ENCODE measurements around the gene RETREG3. TPM values are rescaled to one million over a fixed set of nuclear protein-coding genes. Genes with fewer than 3 reads are reported as not detected.

Gene RETREG3
- total and polyA plus RNA-seq, 2 of the 13 experiments (the other 11 are each of a cell fraction or from before 2014, with no cell fraction given), result 47.0 to 55.8 TPM

DNA sequence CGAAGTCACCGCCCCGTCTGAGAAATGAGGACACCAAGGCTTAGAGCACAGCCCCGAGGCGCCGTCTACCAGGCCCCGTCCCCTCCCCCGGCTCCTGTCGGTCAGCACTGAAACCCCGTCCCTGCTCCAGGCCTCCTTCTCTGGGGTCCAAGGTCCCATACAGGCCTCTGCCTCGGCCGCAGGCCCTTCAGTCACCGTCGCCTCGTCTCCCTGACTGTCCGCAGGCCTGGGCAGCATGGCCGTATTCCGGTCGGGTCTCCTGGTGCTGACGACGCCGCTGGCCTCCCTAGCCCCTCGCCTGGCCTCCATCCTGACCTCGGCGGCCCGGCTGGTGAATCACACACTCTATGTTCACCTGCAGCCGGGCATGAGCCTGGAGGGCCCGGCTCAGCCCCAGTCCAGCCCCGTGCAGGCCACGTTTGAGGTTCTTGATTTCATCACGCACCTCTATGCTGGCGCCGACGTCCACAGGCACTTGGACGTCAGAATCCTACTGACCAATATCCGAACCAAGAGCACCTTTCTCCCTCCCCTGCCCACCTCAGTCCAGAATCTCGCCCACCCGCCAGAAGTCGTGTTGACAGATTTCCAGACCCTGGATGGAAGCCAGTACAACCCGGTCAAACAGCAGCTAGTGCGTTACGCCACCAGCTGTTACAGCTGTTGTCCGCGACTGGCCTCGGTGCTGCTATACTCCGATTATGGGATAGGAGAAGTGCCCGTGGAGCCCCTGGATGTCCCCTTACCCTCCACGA lies 46.6 kb downstream of the RETREG3 start (continued):
- TF ChIP-seq PREB (CRISPR knock-in tag; IDR thresholded peaks at IDR 0.05) (peak; percentile 41; the same call in 1 of the 2 replicates), ARNT (IDR thresholded peaks at IDR 0.05) (no peak), SP2 (CRISPR knock-in tag; IDR thresholded peaks at IDR 0.05) (0 out of 2 replicates have a peak, but pooled peaks have one; percentile 31), ATF7-NPFF (CRISPR knock-in tag; IDR thresholded peaks at IDR 0.05; ENCODE audit: low read depth) (peak; percentile 68; the same call in 1 of the 2 replicates), JDP2 (CRISPR knock-in tag; IDR thresholded peaks at IDR 0.05; ENCODE audit: borderline replicate concordance) (no peak), MAX (IDR thresholded peaks at IDR 0.05) (peak; percentile 83), CENPX (CRISPR knock-in tag; IDR thresholded peaks at IDR 0.05) (no peak), MZF1 (CRISPR knock-in tag; IDR thresholded peaks at IDR 0.05; ENCODE audit: borderline replicate concordance) (peak; percentile 49; the same call in 1 of the 2 replicates), SP140L (CRISPR knock-in tag; IDR thresholded peaks at IDR 0.05; ENCODE audit: borderline replicate concordance) (no peak), PHF21A (CRISPR knock-in tag; IDR thresholded peaks at IDR 0.05) (peak; percentile 19; the same call in 1 of the 2 replicates), ZNF10 (CRISPR knock-in tag; IDR thresholded peaks at IDR 0.05; ENCODE audit: borderline replicate concordance, low read depth) (no peak), MTA3 (CRISPR knock-in tag; IDR thresholded peaks at IDR 0.05) (no peak), IRF2 (CRISPR knock-in tag; IDR thresholded peaks at IDR 0.05) (no peak), TAF15 (IDR thresholded peaks at IDR 0.05; ENCODE audit: low read depth, low read length, poor library complexity, severe bottlenecking) (no peak), ZNF503 (CRISPR knock-in tag; IDR thresholded peaks at IDR 0.05) (no peak; the same call in 1 of the 2 replicates), TMF1 (CRISPR knock-in tag; IDR thresholded peaks at IDR 0.05; ENCODE audit: low read depth) (no peak), ZBTB26 (CRISPR knock-in tag; IDR thresholded peaks at IDR 0.05; ENCODE audit: borderline replicate concordance) (peak; percentile 69), KDM5A (IDR thresholded peaks at IDR 0.05; ENCODE audit: borderline replicate concordance, low read length) (peak; percentile 86), ZSCAN9 (CRISPR knock-in tag; IDR thresholded peaks at IDR 0.05; ENCODE audit: borderline replicate concordance) (no peak; the same call in 1 of the 2 replicates), ZNF569 (CRISPR knock-in tag; IDR thresholded peaks at IDR 0.05; ENCODE audit: borderline replicate concordance) (no peak), TAF1 (CRISPR knock-in tag; IDR thresholded peaks at IDR 0.05) (peak; percentile 33; the same call in 1 of the 2 replicates), ZNF3 (CRISPR knock-in tag; IDR thresholded peaks at IDR 0.05) (no peak; the same call in 1 of the 2 replicates)
- TF ChIP-seq, protein P1, sequence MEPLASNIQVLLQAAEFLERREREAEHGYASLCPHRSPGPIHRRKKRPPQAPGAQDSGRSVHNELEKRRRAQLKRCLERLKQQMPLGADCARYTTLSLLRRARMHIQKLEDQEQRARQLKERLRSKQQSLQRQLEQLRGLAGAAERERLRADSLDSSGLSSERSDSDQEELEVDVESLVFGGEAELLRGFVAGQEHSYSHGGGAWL (CRISPR knock-in tag; IDR thresholded peaks at IDR 0.05), result peak; percentile 57; the same call in 1 of the 2 replicates
- TF ChIP-seq, protein P2, sequence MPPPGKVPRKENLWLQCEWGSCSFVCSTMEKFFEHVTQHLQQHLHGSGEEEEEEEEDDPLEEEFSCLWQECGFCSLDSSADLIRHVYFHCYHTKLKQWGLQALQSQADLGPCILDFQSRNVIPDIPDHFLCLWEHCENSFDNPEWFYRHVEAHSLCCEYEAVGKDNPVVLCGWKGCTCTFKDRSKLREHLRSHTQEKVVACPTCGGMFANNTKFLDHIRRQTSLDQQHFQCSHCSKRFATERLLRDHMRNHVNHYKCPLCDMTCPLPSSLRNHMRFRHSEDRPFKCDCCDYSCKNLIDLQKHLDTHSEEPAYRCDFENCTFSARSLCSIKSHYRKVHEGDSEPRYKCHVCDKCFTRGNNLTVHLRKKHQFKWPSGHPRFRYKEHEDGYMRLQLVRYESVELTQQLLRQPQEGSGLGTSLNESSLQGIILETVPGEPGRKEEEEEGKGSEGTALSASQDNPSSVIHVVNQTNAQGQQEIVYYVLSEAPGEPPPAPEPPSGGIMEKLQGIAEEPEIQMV (CRISPR knock-in tag; IDR thresholded peaks at IDR 0.05; ENCODE audit: low read depth), result no peak

Data from HepG2 (cell line).